K562 (cell line): Measurements from ENCODE around the gene PACS2. TPM values are rescaled to one million over a fixed set of nuclear protein-coding genes. Genes with fewer than 3 reads are reported as not detected.

ENCODE experiments used
- ATAC-seq: fragments of 200-7000 bp; cut with Tn5 transposase; 3 replicates; pipeline ENCODE4 v1.9.1; 2020; ENCODE audit warnings: moderate library complexity
- BruUV-seq: library from RNA; stranded (reverse); fragments of 400-500 nt; replicated peaks from 2 replicates; lab custom pipeline; 2021; lab: Mats Ljungman, UMichigan
- CTCF ChIA-PET: fragments of 300-600 bp; formaldehyde crosslinking; extraction: SDS; loops from one replicate; lab custom pipeline; 2021; ENCODE audit warnings: low intra/inter-chr PET ratio; lab: Yijun Ruan, JAX
- POLR2A ChIA-PET: fragments of 300-600, 350-650 bp; sonication (Branson Sonifier 250); formaldehyde crosslinking; extraction: SDS; loops from one replicate; lab custom pipeline; 2021; ENCODE audit warnings: antibody characterized with exemption, inconsistent platforms; lab: Yijun Ruan, JAX
- DNase-seq, 4 experiments: peaks; one replicate each; pipeline versions ENCODE4 v3.0.0 to v3.0.0-alpha.2; 2011 to 2018; ENCODE audit warnings: low spot score in 3 of 4, mixed read lengths in 3 of 4; ENCODE audit errors: extremely low read depth in 1 of 4
- FAIRE-seq: peaks from 2 replicates; lab custom pipeline; 2011; peaks lifted over from hg19 to GRCh38; lab: Jason Lieb, UNC
- H2AFZ ChIP-seq: 2 replicates; pipeline ENCODE4 v1.6.0; 2011; ENCODE audit warnings: low read depth, low read length, control low read depth, inconsistent platforms
- H3K27ac ChIP-seq: fragments of 200-600 bp; 3 replicates; pipeline ENCODE4 v1.8.0; 2011; ENCODE audit warnings: low read depth, mild to moderate bottlenecking, control low read depth, inconsistent platforms, low read length, moderate library complexity, mixed read lengths; ENCODE audit errors: extremely low read depth
- H3K27me3 ChIP-seq, 2 experiments: fragments of 300-600 bp in 1 of 2; 2 replicates in 1 of 2; 3 replicates in 1 of 2; pipeline versions ENCODE4 v1.6.0 to v1.8.0; 2011; ENCODE audit warnings: inconsistent platforms in 2 of 2, low read length in 2 of 2, mild to moderate bottlenecking in 1 of 2, mixed read lengths in 1 of 2, moderate library complexity in 1 of 2; ENCODE audit not compliant: control insufficient read depth in 2 of 2, insufficient read depth in 2 of 2
- H3K36me3 ChIP-seq: fragments of 300-600 bp; 3 replicates; pipeline ENCODE4 v1.8.0; 2011; ENCODE audit warnings: mild to moderate bottlenecking, low read length, inconsistent platforms; ENCODE audit not compliant: control insufficient read depth, insufficient read depth
- H3K4me1 ChIP-seq, 2 experiments: fragments of 200-600 bp in 1 of 2; replicated peaks in 1 of 2; 2 replicates in 1 of 2; 3 replicates in 1 of 2; pipeline versions ENCODE4 v1.5.1 to v1.8.0; 2011; ENCODE audit warnings: inconsistent platforms in 2 of 2, low read length in 2 of 2, mild to moderate bottlenecking in 1 of 2, mixed read lengths in 1 of 2, moderate library complexity in 1 of 2; ENCODE audit not compliant: control insufficient read depth in 2 of 2, insufficient read depth in 2 of 2
- H3K4me2 ChIP-seq: 2 replicates; pipeline ENCODE4 v1.6.1; 2011; ENCODE audit warnings: low read length, control low read depth, inconsistent platforms, mixed read lengths; ENCODE audit not compliant: insufficient read depth
- H3K4me3 ChIP-seq: fragments of 200-600 bp; sonication (generic), shearing (Covaris generic); 2 replicates; pipeline ENCODE4 v1.5.1; 2016; ENCODE audit warnings: control low read depth, inconsistent platforms
- H3K79me2 ChIP-seq: fragments of 200-600 bp; 3 replicates; pipeline ENCODE4 v1.8.0; 2011; ENCODE audit warnings: low read length, inconsistent platforms; ENCODE audit not compliant: control insufficient read depth, insufficient read depth
- H3K9ac ChIP-seq, 2 experiments: 2 replicates each; pipeline versions ENCODE4 v1.6.0 to v1.6.1; 2011; ENCODE audit warnings: low read depth in 2 of 2, low read length in 2 of 2, control low read depth in 1 of 2, inconsistent platforms in 1 of 2, mild to moderate bottlenecking in 1 of 2, mixed read lengths in 1 of 2; ENCODE audit not compliant: insufficient read depth in 1 of 2
- H3K9me1 ChIP-seq: one replicate; pipeline ENCODE4 v1.6.0; 2011; ENCODE audit warnings: inconsistent platforms, mild to moderate bottlenecking, low read length, moderate library complexity; ENCODE audit not compliant: control insufficient read depth, insufficient read depth
- H3K9me3 ChIP-seq: replicated peaks from 2 replicates; pipeline ENCODE4 v1.5.1; 2011; ENCODE audit warnings: low read depth, low read length, inconsistent platforms; ENCODE audit not compliant: control insufficient read depth, insufficient read depth
- H4K20me1 ChIP-seq: replicated peaks from 2 replicates; pipeline ENCODE4 v1.6.1; 2011; ENCODE audit warnings: low read length, inconsistent platforms, mixed read lengths; ENCODE audit not compliant: control insufficient read depth, insufficient read depth
- CHD7 ChIP-seq: fragments of 200-600 bp; sonication (generic); IDR thresholded peaks from one replicate; pipeline ENCODE4 v1.6.1; 2012; ENCODE audit warnings: mild to moderate bottlenecking, low read depth, low read length, inconsistent platforms
- HMG20A ChIP-seq: fragments of 450-650 bp; formaldehyde crosslinking; conservative IDR thresholded peaks from 2 replicates; pipeline ENCODE4 v1.4.0; 2020; ENCODE audit warnings: mild to moderate bottlenecking, mixed read lengths
- MAFG ChIP-seq: fragments of 450-650 bp; conservative IDR thresholded peaks from 2 replicates; pipeline ENCODE4 v1.6.1; 2016; ENCODE audit warnings: missing genetic modification characterization, missing compliant biosample characterization
- MIER1 ChIP-seq: fragments of 450-650 bp; IDR thresholded peaks from 2 replicates; pipeline ENCODE4 v1.6.1; 2016; ENCODE audit warnings: antibody characterized with exemption, mild to moderate bottlenecking, low read depth
- NFE2 ChIP-seq: IDR thresholded peaks from 2 replicates; pipeline ENCODE4 v1.6.1; 2014; ENCODE audit warnings: antibody characterized with exemption, low read depth
- NR2C1 ChIP-seq, 2 experiments: fragments of 450-650 bp; IDR thresholded peaks; 2 replicates each; pipeline ENCODE4 v1.6.1; 2017; ENCODE audit warnings: mild to moderate bottlenecking in 2 of 2, antibody characterized with exemption in 1 of 2, inconsistent platforms in 1 of 2, missing compliant biosample characterization in 1 of 2, missing genetic modification characterization in 1 of 2
- PYGO2 ChIP-seq: fragments of 450-650 bp; IDR thresholded peaks from 2 replicates; pipeline ENCODE4 v1.6.1; 2016; ENCODE audit warnings: mild to moderate bottlenecking, missing genetic modification characterization, moderate library complexity, missing compliant biosample characterization
- ZNF175 ChIP-seq: fragments of 200-800 bp; sonication (Bioruptor generic); IDR thresholded peaks from 2 replicates; pipeline ENCODE4 v1.6.1; 2016; ENCODE audit warnings: low read depth, mild to moderate bottlenecking, missing genetic modification characterization, missing compliant biosample characterization
- ZNF431 ChIP-seq: sonication (generic); formaldehyde crosslinking; IDR thresholded peaks from 2 replicates; pipeline ENCODE4 v1.8.0; 2022; ENCODE audit warnings: mild to moderate bottlenecking, missing genetic modification reagents
- ZNF586 ChIP-seq: fragments of 450-650 bp; formaldehyde crosslinking; conservative IDR thresholded peaks from 2 replicates; pipeline ENCODE4 v1.4.0; 2020; ENCODE audit warnings: mild to moderate bottlenecking, moderate library complexity
- ZSCAN32 ChIP-seq: fragments of 450-650 bp; formaldehyde crosslinking; IDR thresholded peaks from 2 replicates; pipeline ENCODE4 v1.4.0; 2020; ENCODE audit warnings: mild to moderate bottlenecking, moderate library complexity
- WGBS: fragments of 100-300 bp; shearing (Covaris generic); methylation state at CpG from one replicate; pipeline ENCODE4 v1.1.6; 2016; ENCODE audit warnings: low coverage, mixed read lengths; ENCODE audit not compliant: insufficient coverage; ENCODE audit errors: missing lambda C conversion rate; 5-methylcytosine and 5-hydroxymethylcytosine counted together
- in situ Hi-C: fragments of 300-500 bp; cut with MboI; formaldehyde crosslinking; loops from 4 replicates; pipeline ENCODE4 v1.15.0; 2018; ENCODE audit warnings: inconsistent platforms, mixed read lengths
- intact Hi-C: fragments of 100-400 bp; cut with micrococcal nuclease; formaldehyde crosslinking; loops from 2 replicates; pipeline ENCODE4 v1.14.2; 2022
- polyA plus RNA-seq, 8 experiments: library from polyadenylated mRNA; depleted of rRNA in 4 of 8; stranded (reverse) in 5 of 8; unstranded in 3 of 8; fragments of >200 nt; fragmentation: Nextera tagmentation in 2 of 8; fragmentation: Illumina TruSeq in 1 of 8; extraction: Ambion mirVana in 2 of 8; extraction: Trizol in 1 of 8; gene quantifications; 2 replicates each; pipeline versions ENCODE4 v1.2.1 to v1.2.3, GENCODE V29; 2011 to 2014; ENCODE audit warnings: inconsistent platforms in 1 of 8, missing spikeins in 1 of 8
- total RNA-seq, 7 experiments: library from RNA; depleted of rRNA in 6 of 7; stranded (reverse); fragments of >200 nt in 6 of 7; fragmentation: Illumina TruSeq in 2 of 7; extraction: Trizol in 2 of 7; gene quantifications; 2 replicates each; pipeline versions ENCODE4 v1.2.1 to v1.2.3, GENCODE V29; 2011 to 2021; ENCODE audit warnings: low replicate concordance in 1 of 7

The PACS2 gene
- total and polyA plus RNA-seq, 9 of the 15 experiments (the other 6 are each of a cell fraction or from before 2014, with no cell fraction given), result 0.11 to 20.8 (median 9.9) TPM

- Histone ChIP-seq H3K27ac (no peak overlapping the region), H3K79me2 (no peaks in the 10 kb centered on the region), H3K4me1 (peaks cover 0 to 37% of the 10 kb centered on the region in 2 experiments; a peak in 2 of 5 replicates), H3K36me3 (no peaks in the 10 kb centered on the region), H3K9me1 (no peaks in the 10 kb centered on the region), H3K4me3 (no peak overlapping the region), H4K20me1 (no peaks in the 10 kb centered on the region; the same call in 1 of the 2 replicates), H3K9ac (no peak overlapping the region), H3K4me2 (no peak overlapping the region), H3K9me3 (no peaks in the 10 kb centered on the region), H2AFZ (no peak overlapping the region), H3K27me3 (no peaks in the 10 kb centered on the region)
- FAIRE-seq, result no peak
- in situ Hi-C loops, result no loop called here
- no peak for ATAC-seq
- DNase-seq, result no peak
- intact Hi-C loops, result no loop called here
- POLR2A ChIA-PET, result no interaction called here
- WGBS, result 53% methylated on average over 15 of the region's 33 CpGs
- BruUV-seq, result no TSS peak
- CTCF ChIA-PET, result no interaction called here
- no peak for TF ChIP-seq ZNF431 (CRISPR knock-in tag)
- TF ChIP-seq MIER1, result no peak
- no peak for TF ChIP-seq NFE2
- TF ChIP-seq ZNF175 (CRISPR knock-in tag), result no peak
- no peak for TF ChIP-seq ZSCAN32 (CRISPR knock-in tag)
- no peak for TF ChIP-seq HMG20A (CRISPR knock-in tag)
- TF ChIP-seq ZNF586 (CRISPR knock-in tag), result no peak
- TF ChIP-seq NR2C1 (IDR thresholded peaks at IDR 0.05), result no peak
- no peak for TF ChIP-seq NR2C1 (tag; IDR thresholded peaks at IDR 0.05)
- no peak for TF ChIP-seq MAFG (tag)
- no peak for TF ChIP-seq CHD7
- no peak for TF ChIP-seq PYGO2
Observed at GRCh38 chr14:105386581-105387529, 72.3 kb downstream of the PACS2 start.
